Measurements from ENCODE around the gene SRPK2.

- no peak for TF ChIP-seq CTCF (conservative IDR thresholded peaks at IDR 0.05; ENCODE audit: low read depth, low read length)
- no peak for TF ChIP-seq EZH2 (IDR thresholded peaks at IDR 0.05; ENCODE audit: borderline replicate concordance, low read depth, low read length, poor library complexity, severe bottlenecking)
Observed at GRCh38 chr7:105215182-105215581, 173.5 kb downstream of the SRPK2 start.
